ENCODE measurements around the gene IRF3. TPM values are rescaled to one million over a fixed set of nuclear protein-coding genes. Genes with fewer than 3 reads are reported as not detected.

IRF3 gene
- total and polyA plus RNA-seq, 2 of the 4 experiments (the other 2 are of a cell fraction): 39.6 to 65.2 TPM

GRCh38 chr19:49663224-49663623, 2.4 kb downstream of the IRF3 start:
- no TSS peak for BruUV-seq (replicated peaks)
- H2BK120ac ChIP-seq (ENCODE audit: low read depth, low read length): no peak overlapping the region
- H3K4ac ChIP-seq (ENCODE audit: low read depth, low read length): no peak overlapping the region
- peaks cover 12 to 62% of the 10 kb centered on the region in 2 experiments; a peak in 3 of 4 replicates for H3K79me1 ChIP-seq (ENCODE audit: low read depth in 1 of 2, low read length in 2 of 2)
- POLR2A ChIA-PET (ENCODE audit: unreplicated experiment): no interaction called here
- DNase-seq: no peak
- no peak overlapping the region for H3K27ac ChIP-seq (ENCODE audit: insufficient read depth, low read length)
- no peak overlapping the region for H3K23ac ChIP-seq (ENCODE audit: low read depth, low read length)
- H3K4me3 ChIP-seq (ENCODE audit: insufficient read depth, low read depth, low read length): no peak overlapping the region
- dilution Hi-C loops (cut with HindIII; ENCODE audit: low sequenced_read_pairs, unreplicated experiment) (no loop called here), in situ Hi-C loops (cut with MboI; ENCODE audit: low sequenced_read_pairs) (loop anchor here (10.0 kb wide), 1 partner anchor 168 kb away; the partner anchor contains the start of gene RPS11), intact Hi-C loops (cut with micrococcal nuclease) (no loop called here)
- WGBS, 2 experiments (ENCODE audit: extremely low coverage in 2 of 2, insufficient read length in 1 of 2): 96% methylated on average over 7 of the region's 12 CpGs; no CpG with 5 or more reads in 1 of the 2 experiments
- TF ChIP-seq RAD21 (IDR thresholded peaks at IDR 0.05; ENCODE audit: low read length): no peak
- TF ChIP-seq SMC3 (IDR thresholded peaks at IDR 0.05; ENCODE audit: low read depth, low read length): no peak
- no peak for TF ChIP-seq RCOR1 (IDR thresholded peaks at IDR 0.05; ENCODE audit: insufficient replicate concordance, low read length)
- TF ChIP-seq MXI1 (IDR thresholded peaks at IDR 0.05; ENCODE audit: borderline replicate concordance, low read depth, low read length): no peak
- no peak for TF ChIP-seq MAFK (IDR thresholded peaks at IDR 0.05; ENCODE audit: low read depth, low read length)
- TF ChIP-seq, protein P1, sequence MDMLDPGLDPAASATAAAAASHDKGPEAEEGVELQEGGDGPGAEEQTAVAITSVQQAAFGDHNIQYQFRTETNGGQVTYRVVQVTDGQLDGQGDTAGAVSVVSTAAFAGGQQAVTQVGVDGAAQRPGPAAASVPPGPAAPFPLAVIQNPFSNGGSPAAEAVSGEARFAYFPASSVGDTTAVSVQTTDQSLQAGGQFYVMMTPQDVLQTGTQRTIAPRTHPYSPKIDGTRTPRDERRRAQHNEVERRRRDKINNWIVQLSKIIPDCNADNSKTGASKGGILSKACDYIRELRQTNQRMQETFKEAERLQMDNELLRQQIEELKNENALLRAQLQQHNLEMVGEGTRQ (IDR thresholded peaks at IDR 0.05; ENCODE audit: low read depth, low read length): no peak
- TF ChIP-seq MAZ (IDR thresholded peaks at IDR 0.05; ENCODE audit: borderline replicate concordance, low read depth, low read length): no peak
- TF ChIP-seq NFE2L2 (IDR thresholded peaks at IDR 0.05; ENCODE audit: low read depth, low read length): no peak
- no peak for TF ChIP-seq CTCF (conservative IDR thresholded peaks at IDR 0.05; ENCODE audit: low read depth, low read length)
- TF ChIP-seq CEBPB (IDR thresholded peaks at IDR 0.05; ENCODE audit: low read depth, low read length): no peak
- TF ChIP-seq FOS (IDR thresholded peaks at IDR 0.05; ENCODE audit: low read depth, low read length): no peak
- TF ChIP-seq CHD1 (IDR thresholded peaks at IDR 0.05; ENCODE audit: low read depth, low read length): no peak
- no peak for TF ChIP-seq RFX5 (IDR thresholded peaks at IDR 0.05; ENCODE audit: low read depth, low read length)
- TF ChIP-seq BHLHE40 (IDR thresholded peaks at IDR 0.05; ENCODE audit: low read depth, low read length): no peak
- TF ChIP-seq POLR2A (IDR thresholded peaks at IDR 0.05; ENCODE audit: low read depth, low read length): no peak
- TF ChIP-seq, protein P2, sequence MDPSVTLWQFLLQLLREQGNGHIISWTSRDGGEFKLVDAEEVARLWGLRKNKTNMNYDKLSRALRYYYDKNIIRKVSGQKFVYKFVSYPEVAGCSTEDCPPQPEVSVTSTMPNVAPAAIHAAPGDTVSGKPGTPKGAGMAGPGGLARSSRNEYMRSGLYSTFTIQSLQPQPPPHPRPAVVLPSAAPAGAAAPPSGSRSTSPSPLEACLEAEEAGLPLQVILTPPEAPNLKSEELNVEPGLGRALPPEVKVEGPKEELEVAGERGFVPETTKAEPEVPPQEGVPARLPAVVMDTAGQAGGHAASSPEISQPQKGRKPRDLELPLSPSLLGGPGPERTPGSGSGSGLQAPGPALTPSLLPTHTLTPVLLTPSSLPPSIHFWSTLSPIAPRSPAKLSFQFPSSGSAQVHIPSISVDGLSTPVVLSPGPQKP (IDR thresholded peaks at IDR 0.05; ENCODE audit: borderline replicate concordance, low read depth, low read length): no peak
- H4K20me1 ChIP-seq (ENCODE audit: insufficient read depth, low read length): peaks cover 19% of the 10 kb centered on the region
- no peak overlapping the region for H2AK9ac ChIP-seq (replicated peaks; ENCODE audit: low read depth, low read length, poor library complexity)
- H3K9me3 ChIP-seq (ENCODE audit: control insufficient read depth, insufficient read depth, low read length): no peaks in the 10 kb centered on the region
- H2AFZ ChIP-seq (replicated peaks; ENCODE audit: low read length, poor library complexity): no peak overlapping the region
- no peak overlapping the region for H2BK15ac ChIP-seq (ENCODE audit: low read depth, low read length)
- no peak overlapping the region for H3K9ac ChIP-seq (ENCODE audit: low read depth, low read length)
- H2AK5ac ChIP-seq (ENCODE audit: low read depth, low read length): no peak overlapping the region
- no peaks in the 10 kb centered on the region for H3K27me3 ChIP-seq (ENCODE audit: control insufficient read depth, insufficient read depth, low read length)
- peaks cover 9% of the 10 kb centered on the region for H3K4me1 ChIP-seq (ENCODE audit: control insufficient read depth, insufficient read depth, low read length)
- no peak overlapping the region for H3K4me2 ChIP-seq (ENCODE audit: low read depth, low read length)
- H3K18ac ChIP-seq (ENCODE audit: low read depth, low read length): no peak overlapping the region
- CTCF ChIA-PET: no interaction called here
- H2BK5ac ChIP-seq (ENCODE audit: low read depth, low read length, poor library complexity, severe bottlenecking): no peak overlapping the region
- H4K91ac ChIP-seq (ENCODE audit: insufficient read depth, low read depth, low read length): no peak overlapping the region
- H3K56ac ChIP-seq (ENCODE audit: extremely low read depth, insufficient read depth, low read length): no peak overlapping the region
- no peak overlapping the region for H4K5ac ChIP-seq (ENCODE audit: low read depth, low read length)
- no peak overlapping the region for H2BK20ac ChIP-seq (ENCODE audit: low read depth, low read length)
- ATAC-seq (ENCODE audit: low read depth): no peak
- peaks cover 3% of the 10 kb centered on the region; the same call in 1 of the 2 replicates for H3K9me1 ChIP-seq (ENCODE audit: insufficient read depth, low read length)
- no peak overlapping the region for H4K8ac ChIP-seq (ENCODE audit: low read depth in 2 of 2, low read length in 2 of 2)
- no peak overlapping the region for H3K14ac ChIP-seq (replicated peaks; ENCODE audit: low read depth, low read length)
- H3K36me3 ChIP-seq (ENCODE audit: control insufficient read depth, insufficient read depth, low read length): peaks cover 42% of the 10 kb centered on the region

Measured in IMR-90 (cell line).